ENCODE results near the gene STK38. TPM values are rescaled to one million over a fixed set of nuclear protein-coding genes. Genes with fewer than 3 reads are reported as not detected.
"Not testable (repeated sequence)": the region's sequence is repeated elsewhere in the genome, so short reads cannot be mapped to it uniquely, and the experiment has no call there.

STK38 gene
- total RNA-seq, 1 experiment from 2014 or later, result 24.2 TPM

- no TSS peak for BruUV-seq (replicated peaks)
- Histone ChIP-seq H3K36me3 (ENCODE audit: insufficient read depth, low read length, poor library complexity, severe bottlenecking) (peaks cover 25% of the 10 kb centered on the region), H3K4me1 (ENCODE audit: insufficient read depth, low read length, poor library complexity, severe bottlenecking) (no peaks in the 10 kb centered on the region), H3K27me3 (replicated peaks; ENCODE audit: insufficient read depth, low read depth, low read length, poor library complexity) (no peaks in the 10 kb centered on the region), H3K4me3 (ENCODE audit: low read depth, low read length, poor library complexity, severe bottlenecking) (no peak overlapping the region), H3K9me3 (ENCODE audit: low read depth, low read length, poor library complexity, severe bottlenecking) (no peaks in the 10 kb centered on the region), H3K27ac (ENCODE audit: low read depth, low read length, poor library complexity, severe bottlenecking) (no peak overlapping the region)
- POLR2A ChIA-PET (ENCODE audit: low non-redundant PET), result interaction anchor here (0.7 kb wide), 1 partner anchor 114 kb away, joined by 3 read pairs; no protein-coding TSS in a partner anchor
- no peak for DNase-seq (ENCODE audit: low spot score)
- no peak for TF ChIP-seq EZH2 (IDR thresholded peaks at IDR 0.05; ENCODE audit: borderline replicate concordance, low read depth, low read length, poor library complexity, severe bottlenecking)
- TF ChIP-seq CTCF (conservative IDR thresholded peaks at IDR 0.05; ENCODE audit: low read depth, low read length), result no peak
- CTCF ChIA-PET, result no interaction called here
- intact Hi-C loops (cut with micrococcal nuclease; ENCODE audit: unreplicated experiment), result no loop called here
Observed at GRCh38 chr6:36487698-36488097, 59.6 kb downstream of the STK38 start.

- Histone ChIP-seq H3K4me3 (ENCODE audit: low read depth, low read length, poor library complexity, severe bottlenecking) (no peak overlapping the region), H3K9me3 (ENCODE audit: low read depth, low read length, poor library complexity, severe bottlenecking) (no peaks in the 10 kb centered on the region), H3K36me3 (ENCODE audit: insufficient read depth, low read length, poor library complexity, severe bottlenecking) (peaks cover 36% of the 10 kb centered on the region), H3K4me1 (ENCODE audit: insufficient read depth, low read length, poor library complexity, severe bottlenecking) (no peaks in the 10 kb centered on the region), H3K27ac (ENCODE audit: low read depth, low read length, poor library complexity, severe bottlenecking) (no peak overlapping the region), H3K27me3 (replicated peaks; ENCODE audit: insufficient read depth, low read depth, low read length, poor library complexity) (no peaks in the 10 kb centered on the region)
- no peak for TF ChIP-seq CTCF (conservative IDR thresholded peaks at IDR 0.05; ENCODE audit: low read depth, low read length)
- TF ChIP-seq EZH2 (IDR thresholded peaks at IDR 0.05; ENCODE audit: borderline replicate concordance, low read depth, low read length, poor library complexity, severe bottlenecking), result no peak
- POLR2A ChIA-PET (ENCODE audit: low non-redundant PET), result no interaction called here
- intact Hi-C loops (cut with micrococcal nuclease; ENCODE audit: unreplicated experiment), result no loop called here
- DNase-seq (ENCODE audit: low spot score), result no peak
- CTCF ChIA-PET, result no interaction called here
- BruUV-seq (replicated peaks), result no TSS peak
Observed at GRCh38 chr6:36484736-36485135, 62.5 kb downstream of the STK38 start.

GRCh38 chr6:36483326-36483725 is 64.0 kb downstream of the STK38 start:
- H3K27me3 ChIP-seq (replicated peaks; ENCODE audit: insufficient read depth, low read depth, low read length, poor library complexity); H3K9me3 ChIP-seq (ENCODE audit: low read depth, low read length, poor library complexity, severe bottlenecking); H3K4me3 ChIP-seq (ENCODE audit: low read depth, low read length, poor library complexity, severe bottlenecking); H3K4me1 ChIP-seq (ENCODE audit: insufficient read depth, low read length, poor library complexity, severe bottlenecking); POLR2A ChIA-PET (ENCODE audit: low non-redundant PET); BruUV-seq (replicated peaks); CTCF ChIA-PET; H3K27ac ChIP-seq (ENCODE audit: low read depth, low read length, poor library complexity, severe bottlenecking); intact Hi-C loops (cut with micrococcal nuclease; ENCODE audit: unreplicated experiment); DNase-seq (ENCODE audit: low spot score): not testable (repeated sequence)
- peaks cover 36% of the 10 kb centered on the region for H3K36me3 ChIP-seq (ENCODE audit: insufficient read depth, low read length, poor library complexity, severe bottlenecking)

GRCh38 chr6:36479256-36479655 is 68.0 kb downstream of the STK38 start:
- DNase-seq (ENCODE audit: low spot score), result no peak
- Histone ChIP-seq H3K9me3 (ENCODE audit: low read depth, low read length, poor library complexity, severe bottlenecking) (no peaks in the 10 kb centered on the region), H3K36me3 (ENCODE audit: insufficient read depth, low read length, poor library complexity, severe bottlenecking) (peaks cover 40% of the 10 kb centered on the region), H3K4me1 (ENCODE audit: insufficient read depth, low read length, poor library complexity, severe bottlenecking) (no peaks in the 10 kb centered on the region), H3K4me3 (ENCODE audit: low read depth, low read length, poor library complexity, severe bottlenecking) (no peak overlapping the region), H3K27ac (ENCODE audit: low read depth, low read length, poor library complexity, severe bottlenecking) (no peak overlapping the region), H3K27me3 (replicated peaks; ENCODE audit: insufficient read depth, low read depth, low read length, poor library complexity) (no peaks in the 10 kb centered on the region)
- ChIA-PET CTCF (interaction anchor here (0.9 kb wide), 1 partner anchor 957 kb away, joined by 9 read pairs; no protein-coding TSS in a partner anchor), POLR2A (ENCODE audit: low non-redundant PET) (no interaction called here)
- TF ChIP-seq CTCF (conservative IDR thresholded peaks at IDR 0.05; ENCODE audit: low read depth, low read length), result no peak
- TF ChIP-seq EZH2 (IDR thresholded peaks at IDR 0.05; ENCODE audit: borderline replicate concordance, low read depth, low read length, poor library complexity, severe bottlenecking), result no peak
- intact Hi-C loops (cut with micrococcal nuclease; ENCODE audit: unreplicated experiment), result no loop called here
- no TSS peak for BruUV-seq (replicated peaks)

All from A673 (cell line).